Kasumi-1 (cell line): ENCODE measurements around the gene NUDT3.
A peak's percentile ranks its signal among the peaks of the same experiment; 100 is the strongest.
"Not testable (repeated sequence)": the region's sequence is repeated elsewhere in the genome, so short reads cannot be mapped to it uniquely, and the experiment has no call there.

Experiments used
- DNase-seq, 2 experiments: peaks; one replicate each; lab custom pipeline; 2025; lab: John Stamatoyannopoulos, UW

The NUDT3 gene

DNA sequence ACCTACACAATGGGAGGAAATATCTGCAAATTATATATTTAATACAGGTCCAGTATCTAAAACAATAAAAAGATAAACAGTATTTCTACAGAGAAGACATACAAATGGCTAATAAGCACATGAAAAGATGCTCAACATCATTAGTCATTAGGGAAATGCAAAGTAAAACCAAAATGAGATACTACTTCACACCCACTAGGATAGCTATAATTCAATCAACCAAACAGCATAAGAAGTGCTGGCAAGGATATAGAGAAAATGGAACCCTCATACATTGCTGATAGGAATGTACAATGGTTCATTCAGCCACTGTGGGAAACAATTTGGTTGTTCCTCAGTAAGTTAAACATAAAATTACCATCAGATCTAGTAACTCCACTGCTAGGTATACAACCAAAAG lies 48.7 kb downstream of the NUDT3 start:
- no peak for DNase-seq

DNA sequence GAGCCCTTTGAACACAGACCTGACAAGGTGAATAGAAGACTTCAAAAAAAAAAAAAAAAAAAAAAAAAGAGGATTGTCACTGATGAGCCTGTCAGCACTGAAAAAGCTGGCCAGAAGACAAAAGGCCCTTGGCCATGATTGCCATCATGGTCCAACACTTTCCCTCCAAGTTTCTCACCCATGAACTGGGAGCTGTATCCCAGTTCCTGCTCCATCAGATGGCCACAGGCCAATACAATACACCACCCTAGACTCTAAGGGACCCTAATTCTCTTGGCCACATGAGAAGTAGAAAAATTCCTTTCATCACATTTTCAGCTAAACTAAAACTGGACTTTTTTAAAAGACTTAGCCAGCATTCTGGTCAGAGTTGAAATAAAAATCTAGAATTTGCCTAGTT lies 50.2 kb downstream of the NUDT3 start:
- DNase-seq: no peak

DNA sequence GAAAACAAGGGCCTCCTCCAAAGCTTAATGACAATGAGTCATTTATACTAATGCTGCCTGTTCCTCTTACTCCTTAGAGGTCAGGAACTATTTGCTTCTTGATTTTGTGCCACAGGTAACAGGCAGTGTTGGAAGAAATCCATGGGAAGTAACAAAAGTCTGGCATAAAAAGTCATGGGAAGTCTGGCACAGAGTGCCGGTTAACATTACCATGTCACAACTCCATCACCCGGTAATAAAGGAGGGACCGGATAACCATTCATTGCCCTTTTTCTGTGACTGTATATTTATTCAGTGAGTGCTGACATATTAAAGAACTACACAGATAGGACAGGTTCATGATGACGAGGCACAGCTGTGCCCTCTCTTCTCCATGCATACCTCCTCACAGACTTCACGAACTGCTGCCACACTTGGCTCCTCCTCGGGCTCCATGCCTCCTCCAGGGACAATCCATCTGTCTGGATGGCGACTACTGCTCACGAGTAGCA lies 50.9 kb downstream of the NUDT3 start:
- no peak for DNase-seq

DNA sequence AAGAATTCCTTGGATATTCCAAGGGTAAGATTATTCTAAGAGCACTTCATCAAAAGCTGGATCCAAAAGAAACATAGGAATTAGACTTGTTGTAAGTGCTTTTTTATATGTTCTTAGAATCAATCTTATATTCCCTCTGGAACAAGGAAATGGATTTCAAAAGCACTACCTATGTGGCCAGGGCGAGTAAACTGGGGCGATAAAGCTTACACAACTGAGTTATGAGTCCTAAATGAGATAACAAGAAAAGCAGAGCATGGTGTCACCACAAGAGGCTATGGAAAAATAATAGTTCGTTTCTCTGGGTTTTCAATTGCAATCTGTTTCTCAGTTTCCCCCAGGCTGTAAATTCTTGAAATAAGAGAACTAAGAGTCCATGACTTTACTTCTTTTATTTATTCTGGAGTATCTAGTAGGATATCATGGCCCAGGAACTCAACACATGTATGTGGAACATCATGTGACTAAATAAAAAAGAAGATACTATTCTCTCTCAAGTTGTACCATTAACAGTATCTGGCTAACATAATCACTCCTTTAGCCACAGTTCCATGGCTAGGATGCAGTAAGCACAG lies 51.5 kb downstream of the NUDT3 start:
- no peak for DNase-seq

DNA sequence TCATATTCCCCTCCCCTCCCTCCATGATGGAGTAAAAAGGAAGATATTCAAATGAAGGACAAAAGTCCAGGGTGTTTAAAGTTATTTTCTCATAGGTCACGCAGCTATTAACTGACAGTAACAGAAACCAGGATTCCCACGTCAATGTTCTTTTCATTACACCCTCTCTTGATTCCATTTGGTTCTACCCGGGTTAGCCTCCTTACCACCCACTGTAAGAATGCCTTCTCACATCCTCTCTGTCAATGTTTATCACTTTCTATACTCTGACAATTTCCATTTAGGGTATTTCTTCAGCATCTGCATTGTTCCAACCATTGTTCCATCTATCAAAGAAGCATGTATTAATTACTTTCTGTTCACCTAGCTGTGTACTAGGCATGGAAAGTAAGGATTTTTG lies 52.1 kb downstream of the NUDT3 start:
- DNase-seq: no peak

DNA sequence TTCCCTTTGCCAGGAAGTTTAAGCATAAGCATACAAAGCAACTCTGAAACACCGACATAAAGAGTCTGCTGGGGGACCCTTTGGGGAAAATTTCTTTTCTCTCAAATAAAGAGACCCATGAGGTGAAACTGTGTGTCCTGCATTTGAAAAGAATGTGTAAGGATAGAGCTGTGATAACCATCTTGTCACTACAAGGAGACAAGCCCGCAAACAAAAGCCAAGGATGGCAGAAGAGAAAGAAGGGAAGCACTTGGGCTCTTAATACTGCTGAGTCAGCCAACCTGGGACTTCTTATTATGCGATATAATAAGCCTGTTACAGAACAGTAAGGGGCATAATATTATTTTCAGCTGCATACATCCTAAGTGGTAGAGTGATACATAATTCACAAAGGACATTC lies 52.5 kb downstream of the NUDT3 start:
- no peak for DNase-seq

DNA sequence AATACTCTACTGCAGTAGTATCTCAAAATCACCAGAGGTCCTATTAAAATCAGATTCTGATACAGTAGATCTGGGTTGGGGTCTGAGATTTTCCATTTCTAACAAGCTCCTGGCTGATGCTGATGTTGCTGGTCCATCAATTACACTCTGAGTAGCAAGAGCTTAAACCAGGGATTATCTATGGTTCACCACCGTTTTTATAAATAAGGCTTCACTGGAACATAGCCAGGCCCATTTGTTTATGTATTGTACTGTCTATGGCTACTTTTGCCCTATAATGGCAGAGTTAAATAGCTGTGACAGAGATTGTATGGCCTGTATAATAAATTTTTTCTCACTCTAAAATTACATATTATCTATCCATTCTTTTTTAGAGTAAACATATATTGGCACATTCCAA lies 53.0 kb downstream of the NUDT3 start:
- DNase-seq: no peak

DNA sequence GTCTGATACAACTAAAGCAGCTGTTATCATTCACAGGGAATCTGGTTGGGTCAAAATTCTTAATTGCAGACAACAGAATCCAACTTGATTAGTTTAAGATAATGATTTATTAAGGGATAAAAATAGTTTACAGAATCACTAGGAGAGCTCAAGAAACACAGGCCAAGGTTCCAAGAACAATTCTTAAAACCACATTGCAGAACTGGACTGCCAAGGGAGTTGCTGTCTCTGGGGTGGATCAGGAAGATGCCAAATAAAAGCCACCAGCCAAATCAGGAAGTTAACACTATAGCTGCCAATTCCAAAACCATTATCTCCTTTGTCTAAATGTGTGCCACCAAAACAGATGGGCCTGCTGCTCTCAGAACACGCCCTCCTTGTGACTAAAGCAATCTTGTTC lies 53.7 kb downstream of the NUDT3 start:
- DNase-seq: peak; percentile 60 to 68

DNA sequence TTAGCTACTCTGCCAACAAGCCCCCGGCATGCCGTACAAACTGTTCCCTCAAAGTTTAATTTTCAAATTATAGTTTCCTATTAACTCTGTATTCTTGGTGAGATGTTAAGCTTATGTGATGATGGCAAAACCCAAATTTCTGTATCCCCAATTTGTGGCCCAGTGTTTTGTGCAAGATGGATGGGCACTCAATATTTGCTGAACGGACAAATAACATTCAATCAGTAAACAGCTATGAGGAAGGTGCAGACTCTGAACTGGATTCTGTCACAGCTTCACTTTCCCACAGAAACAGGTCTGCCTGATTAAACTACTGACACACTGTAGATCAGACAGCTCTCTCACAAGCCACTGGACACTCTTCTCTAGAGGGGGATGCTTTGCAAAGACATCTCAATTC lies 54.1 kb downstream of the NUDT3 start:
- DNase-seq: no peak

DNA sequence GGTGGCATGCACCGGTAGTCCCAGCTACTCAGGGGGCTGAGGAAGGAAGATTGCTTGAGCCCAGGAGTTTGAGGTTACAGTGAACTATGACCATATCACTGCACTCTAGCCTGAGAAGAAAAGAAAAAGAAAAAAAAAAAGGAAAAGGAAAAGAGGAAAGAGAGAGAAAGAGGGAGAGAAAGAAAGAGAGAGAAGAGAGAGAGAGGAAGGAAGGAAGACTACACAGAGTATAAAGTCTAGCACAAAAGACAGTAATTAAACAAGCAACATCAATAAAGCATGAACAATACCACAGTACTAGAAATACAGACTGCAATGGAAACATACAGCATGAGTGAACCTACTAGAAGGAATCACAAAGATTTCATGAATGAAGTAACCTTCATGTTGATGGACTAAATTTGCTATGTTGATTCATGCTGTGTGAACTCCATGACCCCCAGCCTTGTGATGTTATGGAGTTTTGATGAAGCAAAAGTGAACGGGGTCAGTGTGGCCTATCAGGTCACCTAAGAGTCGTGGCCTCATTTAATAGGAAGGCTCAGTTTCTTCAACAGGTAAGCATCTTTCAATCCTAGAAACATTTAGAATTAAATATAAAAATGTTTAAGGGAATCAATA lies 57.6 kb downstream of the NUDT3 start:
- no peak for DNase-seq

DNA sequence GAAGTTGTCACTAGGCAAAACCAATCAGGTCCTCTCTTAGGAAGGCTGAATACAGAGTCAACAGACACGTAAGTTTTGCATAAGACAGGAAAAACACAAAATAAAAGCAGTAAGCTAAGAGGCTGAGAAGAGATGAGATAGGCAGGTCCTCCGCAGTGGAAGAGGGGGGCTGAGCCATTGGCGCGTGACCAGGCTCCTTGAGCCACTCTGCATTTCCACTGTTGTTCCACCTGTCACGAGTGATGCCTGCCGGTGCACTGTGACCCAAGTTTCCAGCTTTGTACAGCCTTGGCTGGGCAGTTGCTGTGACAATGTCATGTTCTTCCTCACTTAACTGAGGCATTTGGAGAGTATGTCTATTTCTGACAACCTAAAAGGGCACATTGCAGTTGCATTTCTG lies 58.6 kb downstream of the NUDT3 start:
- no peak for DNase-seq

DNA sequence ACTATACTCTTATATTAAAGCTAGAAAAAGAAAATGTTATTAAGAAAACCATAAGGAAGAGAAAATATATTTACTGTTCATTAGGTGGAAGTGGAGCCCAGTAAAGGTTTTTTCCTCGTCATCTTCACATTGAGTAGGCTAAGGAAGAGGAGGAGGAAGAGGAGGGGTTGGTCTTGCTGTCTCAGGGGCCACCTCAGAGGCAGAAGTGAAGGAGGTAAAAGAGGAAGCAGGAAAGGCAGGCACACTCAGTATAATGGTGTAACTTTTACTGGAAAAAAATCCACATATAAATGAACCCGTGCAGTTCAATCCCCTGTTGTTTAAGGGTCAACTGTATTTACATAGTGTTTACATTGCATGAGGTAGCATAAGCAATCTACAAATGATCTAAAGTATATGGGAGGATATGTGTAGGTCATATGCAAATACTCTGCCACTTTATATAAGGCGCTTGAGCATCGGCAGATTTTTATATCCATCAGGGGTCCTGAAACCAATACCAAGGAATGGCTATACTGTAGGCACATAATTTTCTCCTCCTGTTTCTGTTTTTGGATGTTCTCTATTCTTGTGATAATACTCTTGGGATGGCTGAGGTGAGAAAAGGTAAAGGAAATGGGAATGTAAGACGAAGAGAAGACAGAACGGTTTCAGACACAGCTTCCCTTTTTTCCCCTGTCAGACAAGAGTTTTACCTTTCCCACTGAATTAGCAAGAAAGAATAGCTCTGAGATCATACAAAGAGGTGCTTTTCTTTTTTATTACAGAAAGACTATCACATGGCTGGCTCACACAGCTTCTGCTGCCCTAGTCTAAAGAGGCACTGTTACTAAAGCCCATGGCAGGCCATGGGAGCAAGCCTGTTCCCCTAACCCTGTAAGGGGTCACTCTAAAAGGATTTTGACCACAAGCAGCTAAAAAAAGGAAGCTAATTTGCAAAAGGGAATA lies 59.9 kb downstream of the NUDT3 start:
- peak; percentile 59 to 63 for DNase-seq

DNA sequence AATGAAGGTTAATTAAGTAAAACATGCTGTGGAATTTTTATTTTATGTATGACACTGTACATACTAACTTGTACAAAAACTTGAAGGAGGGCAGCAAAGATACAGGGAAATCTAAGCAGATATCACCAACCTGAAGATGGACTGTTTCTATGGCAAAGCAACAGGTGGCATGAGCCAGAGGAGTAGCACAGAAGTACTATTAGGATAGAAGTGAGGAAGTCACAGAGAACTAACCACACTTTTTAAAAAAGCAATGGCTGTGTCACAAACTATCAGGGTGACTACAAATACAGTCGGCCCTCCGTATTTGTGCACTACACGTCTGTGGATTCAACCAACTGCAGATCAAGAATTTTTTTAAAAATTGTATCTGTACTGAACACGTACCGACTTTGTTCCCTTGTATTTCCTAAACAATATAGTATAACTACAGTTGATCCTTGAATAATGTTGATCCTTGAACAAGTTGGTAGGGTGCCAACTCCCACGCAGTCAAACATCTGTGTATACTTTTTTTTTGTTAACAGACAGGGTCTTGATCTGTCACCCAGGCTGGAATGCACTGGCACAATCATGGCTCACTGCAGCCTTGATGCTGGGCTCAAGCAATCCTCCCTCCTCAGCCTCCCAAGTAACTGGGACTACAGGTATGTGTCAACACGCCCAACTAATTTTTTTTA lies 61.0 kb downstream of the NUDT3 start:
- peak in 1 of 2 experiments; percentile 17 for DNase-seq

DNA sequence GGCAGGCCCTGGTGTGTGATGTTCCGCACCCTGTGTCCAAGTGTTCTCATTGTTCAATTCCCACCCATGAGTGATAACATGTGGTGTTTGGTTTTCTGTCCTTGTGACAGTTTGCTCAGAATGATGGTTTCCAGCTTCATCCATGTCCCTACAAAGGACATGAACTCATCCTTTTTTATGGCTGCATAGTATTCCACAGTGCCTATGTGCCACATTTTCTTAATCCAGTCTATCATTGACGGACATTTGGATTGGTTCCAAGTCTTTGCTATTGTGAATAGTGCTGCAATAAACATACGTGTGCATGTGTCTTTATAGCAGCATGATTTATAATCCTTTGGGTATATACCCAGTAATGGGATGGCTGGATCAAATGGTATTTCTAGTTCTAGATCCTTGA lies 62.7 kb downstream of the NUDT3 start:
- not testable (repeated sequence) for DNase-seq

DNA sequence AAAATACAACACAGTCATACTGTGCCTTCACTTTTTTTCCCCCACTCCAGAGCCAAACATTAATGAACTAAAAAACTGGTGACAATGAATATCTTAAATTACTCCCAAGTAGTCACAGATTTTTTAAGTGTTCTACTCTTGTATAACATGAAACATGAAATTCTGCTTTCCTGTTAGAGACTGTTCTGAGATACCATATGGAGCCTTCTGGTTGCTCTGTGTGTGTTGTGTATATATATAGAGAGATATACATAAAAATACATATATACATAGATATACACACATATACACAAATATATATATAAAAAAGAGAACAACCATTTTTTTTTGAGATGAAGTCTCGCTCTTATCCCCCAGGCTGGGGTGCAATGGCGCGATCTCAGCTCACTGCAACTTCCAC lies 63.5 kb downstream of the NUDT3 start:
- DNase-seq: no peak

DNA sequence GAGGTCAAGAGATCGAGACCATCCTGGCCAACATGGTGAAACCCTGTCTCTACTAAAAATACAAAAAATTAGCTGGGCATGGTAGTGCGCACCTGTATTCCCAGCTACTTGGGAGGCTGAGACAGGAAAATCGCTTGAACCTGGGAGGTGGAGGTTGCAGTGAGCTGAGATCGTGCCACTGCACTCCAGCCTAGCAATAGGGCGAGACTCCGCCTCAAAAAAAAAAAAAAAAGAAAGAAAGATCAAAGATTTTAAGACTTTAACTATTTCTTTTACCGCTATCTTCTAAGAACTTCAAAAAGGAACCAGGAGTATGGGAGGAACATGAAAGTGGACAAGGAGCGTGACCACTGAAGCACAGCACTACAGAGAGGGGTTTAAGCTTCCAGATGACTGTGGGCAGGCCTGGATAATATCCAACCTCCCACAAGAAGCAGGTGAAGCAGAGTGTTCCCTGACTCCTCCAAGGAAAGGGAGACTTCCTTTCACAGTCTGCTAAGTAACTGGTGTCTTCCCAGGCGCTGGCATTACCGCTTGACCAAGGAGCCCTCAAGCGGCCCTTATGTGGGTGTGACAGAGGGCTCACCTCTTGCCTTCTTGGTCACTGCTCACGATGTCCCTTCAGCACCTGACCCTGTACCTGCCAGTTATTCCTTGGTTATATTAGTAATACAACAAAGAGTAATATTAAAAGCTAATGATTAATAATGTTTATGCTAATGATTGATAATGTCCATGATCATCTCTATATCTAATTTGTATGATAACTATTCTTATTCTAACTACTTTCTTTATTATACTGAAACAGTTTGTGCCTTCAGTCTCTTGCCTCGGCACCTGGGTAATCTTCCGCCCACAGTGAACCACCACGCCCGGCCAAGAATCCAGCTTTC lies 64.9 kb downstream of the NUDT3 start:
- not testable (repeated sequence) for DNase-seq

DNA sequence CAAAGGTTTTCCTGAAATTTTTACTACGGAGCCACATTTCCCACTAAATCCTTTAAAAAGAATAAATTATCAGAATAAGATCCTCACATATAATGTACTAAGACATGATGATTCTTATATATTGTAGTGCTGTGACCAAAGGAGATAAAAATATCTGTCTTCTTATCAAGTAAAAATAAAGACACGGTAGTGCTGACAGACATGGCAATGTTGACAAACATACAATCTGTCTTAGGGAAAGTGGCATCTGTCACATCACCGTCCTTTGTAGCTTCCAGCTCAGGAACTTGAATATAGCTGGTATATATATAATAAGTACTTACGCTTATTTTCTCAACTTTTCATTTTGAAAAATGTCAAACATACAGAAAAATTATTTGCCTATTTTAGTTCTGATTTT lies 66.8 kb downstream of the NUDT3 start:
- no peak for DNase-seq

DNA sequence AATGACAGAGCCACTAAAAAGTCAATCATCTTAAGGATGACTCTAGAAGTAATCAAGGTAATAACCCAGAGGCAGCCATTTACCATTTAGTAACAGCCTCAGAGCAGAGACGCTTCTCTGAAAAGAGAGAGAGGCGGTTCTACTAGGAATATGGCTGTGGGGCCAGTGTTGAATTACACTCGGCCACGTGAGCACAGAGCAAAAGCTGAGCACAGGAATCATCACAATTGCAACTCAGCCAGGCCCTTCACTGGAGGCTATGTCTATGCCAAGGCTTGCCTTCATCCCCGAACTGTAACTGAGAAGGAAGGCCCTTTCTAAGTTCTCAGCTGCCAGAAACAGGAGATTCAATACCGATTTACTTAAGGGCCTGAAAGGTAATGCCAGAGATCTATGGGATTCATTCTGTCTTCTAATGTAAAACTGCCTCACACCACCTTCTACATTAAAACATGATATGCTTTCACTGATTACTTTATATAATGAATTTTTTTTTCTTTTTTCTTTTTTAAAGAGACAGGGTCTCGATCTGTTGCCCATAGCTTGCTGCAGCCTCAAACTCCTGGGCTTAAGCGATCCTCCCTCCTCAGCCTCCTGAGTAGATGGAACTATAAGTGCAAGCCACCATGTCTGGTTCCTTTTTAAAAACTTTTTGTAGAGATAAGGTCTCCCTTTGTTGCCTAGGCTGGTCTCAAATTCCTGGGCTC lies 67.6 kb downstream of the NUDT3 start:
- no peak for DNase-seq

DNA sequence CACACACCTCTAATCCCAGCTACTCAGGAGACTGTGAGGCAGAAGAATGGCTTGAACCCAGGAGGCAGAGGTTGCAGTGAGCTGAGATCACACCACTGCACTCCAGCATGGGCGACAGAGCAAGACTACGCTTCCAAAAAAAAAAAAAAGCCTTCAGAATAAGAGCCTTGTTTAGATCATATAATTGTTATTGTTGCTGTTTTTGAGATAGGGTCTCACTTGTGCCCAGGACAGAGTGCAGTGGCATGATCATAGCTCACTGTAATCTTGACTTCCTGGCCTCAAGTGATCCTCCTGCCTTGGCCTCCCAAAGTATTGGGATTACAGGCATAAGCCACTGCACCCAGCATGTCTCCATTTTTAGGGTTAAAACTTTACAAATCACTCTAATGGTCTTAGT lies 68.2 kb downstream of the NUDT3 start:
- not testable (repeated sequence) for DNase-seq

DNA sequence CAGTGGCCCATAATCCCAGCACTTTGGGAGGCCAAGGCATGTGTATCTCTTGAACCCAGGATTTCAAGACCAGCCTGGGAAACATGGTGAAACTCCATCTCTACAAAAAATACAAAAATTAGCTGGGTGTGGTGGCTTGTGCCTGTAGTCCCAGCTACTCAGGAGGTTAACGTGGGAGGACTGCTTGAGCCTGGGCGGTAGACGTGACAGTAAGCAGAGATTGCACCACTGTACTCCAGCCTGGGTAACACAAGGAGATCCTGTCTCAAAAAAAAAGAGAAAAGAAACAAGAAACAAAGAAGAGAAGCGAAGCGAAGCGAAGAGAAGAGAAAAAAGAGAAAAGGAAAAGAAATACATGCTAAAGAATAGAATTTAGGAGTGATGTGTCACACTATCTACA lies 69.2 kb downstream of the NUDT3 start:
- DNase-seq: no peak

DNA sequence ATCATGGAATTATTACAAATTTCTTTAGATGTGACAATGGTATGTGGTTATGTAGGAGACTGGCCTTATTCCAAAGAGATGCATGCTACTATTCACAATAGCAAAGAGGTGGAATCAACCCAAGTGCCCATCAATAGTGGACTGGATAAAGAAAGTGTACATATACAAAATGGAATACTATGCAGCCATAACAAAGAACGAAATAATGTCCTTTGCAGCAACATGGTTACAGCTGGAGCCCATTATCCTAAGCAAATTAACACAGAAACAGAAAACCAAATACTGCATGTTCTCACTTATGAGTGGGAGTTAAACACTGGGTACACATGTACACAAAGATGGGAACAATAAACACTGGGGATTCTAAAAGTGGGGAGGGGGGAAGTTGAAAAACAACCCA lies 69.7 kb downstream of the NUDT3 start:
- no peak for DNase-seq
